Measurements from ENCODE around the gene PEAK1.
"Not testable (repeated sequence)": the region's sequence is repeated elsewhere in the genome, so short reads cannot be mapped to it uniquely, and the experiment has no call there.

Gene PEAK1

DNA sequence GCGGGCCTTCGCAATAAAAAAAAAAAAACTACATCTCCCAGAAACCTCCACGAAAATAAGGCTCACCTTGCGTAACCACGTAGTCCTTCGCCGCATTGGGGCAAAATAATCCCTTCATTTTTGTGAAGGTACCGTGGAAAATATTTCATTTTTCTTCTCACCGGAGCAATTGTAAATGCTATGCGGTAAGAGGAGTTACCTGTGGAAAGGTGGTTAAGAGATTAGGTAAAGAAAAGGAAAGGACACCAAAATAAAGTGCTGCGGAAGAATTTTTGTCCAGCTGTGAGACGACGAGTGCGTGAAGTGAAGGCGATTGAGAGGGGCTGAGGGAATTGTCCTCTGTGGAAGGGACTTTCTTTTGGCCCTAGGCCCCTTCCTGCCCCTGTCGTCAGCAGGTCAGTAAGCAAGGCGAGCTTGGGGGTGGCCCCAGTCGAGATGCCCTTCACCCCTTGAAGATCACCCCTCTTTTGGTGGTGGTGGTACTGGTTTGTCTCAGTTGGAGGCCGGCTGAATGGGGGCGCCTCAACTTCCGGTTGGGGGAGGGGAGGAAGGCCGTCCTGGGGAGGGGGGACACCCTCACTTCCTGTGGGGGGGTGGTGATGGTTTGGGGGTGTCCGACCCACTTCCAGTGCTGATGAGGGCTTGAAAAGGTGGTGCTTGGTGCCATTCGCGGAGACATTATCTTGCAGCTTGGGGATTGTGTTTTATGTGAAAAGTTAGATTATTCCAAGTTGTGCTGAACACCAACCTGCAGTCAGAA, 886 bp upstream of the PEAK1 start, which contains the start of gene HMG20A:
TSS of gene HMG20A (plus strand) at position 279 of the 760 bp plus-strand sequence. CDS start 37,520 bp downstream, outside the sequence.
- peak; percentile 82 for DNase-seq

DNA sequence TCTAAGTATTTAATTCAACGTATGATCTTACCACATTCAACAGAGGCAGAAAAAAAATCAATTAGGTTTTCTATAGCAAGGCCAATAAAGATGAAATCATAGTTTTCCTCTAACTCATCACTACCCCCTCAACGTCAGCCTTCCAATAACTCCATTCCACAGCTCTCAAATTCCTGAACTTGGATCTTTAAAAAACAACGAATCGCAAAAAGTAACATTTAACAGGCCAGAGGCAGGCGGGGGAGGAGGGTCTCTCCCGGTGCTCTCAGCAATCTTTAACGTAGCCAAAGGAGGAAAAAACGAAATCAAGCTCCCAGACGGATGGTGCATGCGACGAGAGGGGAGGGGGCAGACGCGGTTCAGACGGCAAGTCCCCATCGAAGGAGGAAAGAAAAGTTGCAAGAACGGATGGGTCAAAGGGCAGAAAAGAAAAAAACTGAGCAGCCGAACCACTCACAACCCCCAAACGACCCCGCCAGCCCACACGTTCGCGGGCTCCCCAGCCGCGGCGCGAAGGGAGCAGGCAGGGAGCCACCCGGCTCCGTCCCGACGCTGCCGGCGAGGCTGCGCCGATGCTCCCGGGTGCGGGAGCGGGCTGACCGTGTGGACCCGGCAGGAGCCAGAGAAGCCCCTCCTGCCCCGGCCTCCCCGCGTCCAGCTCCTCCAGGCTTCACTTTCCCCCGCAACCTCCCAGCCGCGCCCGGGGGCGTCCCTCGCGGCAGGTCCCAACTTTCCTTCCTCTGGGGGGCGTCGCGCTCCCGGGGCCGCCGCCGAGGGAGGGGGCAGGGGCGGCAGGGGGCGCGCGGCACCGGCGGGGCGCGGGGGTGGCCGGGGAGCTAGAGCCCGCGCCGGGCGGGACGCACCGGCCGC, 703 bp downstream of the PEAK1 start:
- no peak for DNase-seq

DNA sequence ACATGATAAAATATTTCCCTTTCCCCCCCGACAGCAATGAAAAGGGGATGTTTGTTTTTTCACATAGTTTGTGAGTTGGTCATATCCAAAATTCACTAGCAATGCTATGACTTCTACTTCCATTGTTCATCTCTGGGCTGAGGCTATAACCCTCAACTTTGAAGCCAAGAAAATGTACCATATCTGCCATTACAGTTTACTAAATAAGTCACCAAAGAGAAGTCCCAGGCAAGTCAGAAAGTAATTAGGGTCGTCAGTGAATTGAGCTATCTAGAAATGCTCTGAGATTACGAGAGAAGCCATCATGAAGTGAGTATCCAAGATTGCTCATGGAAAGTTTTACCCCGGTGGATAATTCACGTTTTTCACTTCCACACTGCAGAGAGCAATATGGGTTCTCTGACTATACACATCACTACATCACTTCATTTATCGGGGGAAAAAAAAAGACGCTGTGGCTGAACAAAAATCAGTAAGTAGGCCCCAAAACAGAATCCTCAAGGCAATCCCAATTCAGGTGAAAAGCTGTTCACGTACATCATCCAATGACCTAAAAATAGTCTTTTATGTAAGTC, 1.4 kb downstream of the PEAK1 start:
- no peak for DNase-seq

- no peak for DNase-seq
These were observed 2.3 kb downstream of the PEAK1 start for GRCh38 chr15:77417602-77418001.

- no peak for DNase-seq
These were observed 3.0 kb downstream of the PEAK1 start for GRCh38 chr15:77416954-77417353.

DNA sequence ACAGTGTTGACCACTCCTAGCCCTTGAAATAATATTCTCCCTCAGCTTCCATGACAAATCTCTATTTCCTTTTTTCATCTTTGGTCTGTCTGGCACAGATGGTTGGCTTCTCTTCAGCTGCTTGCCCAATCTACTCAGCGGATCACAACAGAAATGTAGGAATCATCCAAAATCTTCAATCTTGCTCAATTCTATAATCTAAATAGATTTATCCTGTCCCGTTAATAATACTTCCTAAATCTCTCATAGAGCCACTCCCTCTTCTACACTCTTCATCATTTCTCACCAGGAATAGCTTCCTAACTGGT, 3.8 kb downstream of the PEAK1 start:
- no peak for DNase-seq

- DNase-seq = no peak
These were observed 4.3 kb downstream of the PEAK1 start for GRCh38 chr15:77415450-77416147.

GRCh38 chr15:77414789-77415442, 5.0 kb downstream of the PEAK1 start:
- no peak for DNase-seq

GRCh38 chr15:77413699-77414349, 6.1 kb downstream of the PEAK1 start:
- DNase-seq = no peak

- DNase-seq = no peak
These were observed 6.8 kb downstream of the PEAK1 start for GRCh38 chr15:77412972-77413698.

GRCh38 chr15:77411619-77411976, 8.3 kb downstream of the PEAK1 start:
- DNase-seq = no peak

DNA sequence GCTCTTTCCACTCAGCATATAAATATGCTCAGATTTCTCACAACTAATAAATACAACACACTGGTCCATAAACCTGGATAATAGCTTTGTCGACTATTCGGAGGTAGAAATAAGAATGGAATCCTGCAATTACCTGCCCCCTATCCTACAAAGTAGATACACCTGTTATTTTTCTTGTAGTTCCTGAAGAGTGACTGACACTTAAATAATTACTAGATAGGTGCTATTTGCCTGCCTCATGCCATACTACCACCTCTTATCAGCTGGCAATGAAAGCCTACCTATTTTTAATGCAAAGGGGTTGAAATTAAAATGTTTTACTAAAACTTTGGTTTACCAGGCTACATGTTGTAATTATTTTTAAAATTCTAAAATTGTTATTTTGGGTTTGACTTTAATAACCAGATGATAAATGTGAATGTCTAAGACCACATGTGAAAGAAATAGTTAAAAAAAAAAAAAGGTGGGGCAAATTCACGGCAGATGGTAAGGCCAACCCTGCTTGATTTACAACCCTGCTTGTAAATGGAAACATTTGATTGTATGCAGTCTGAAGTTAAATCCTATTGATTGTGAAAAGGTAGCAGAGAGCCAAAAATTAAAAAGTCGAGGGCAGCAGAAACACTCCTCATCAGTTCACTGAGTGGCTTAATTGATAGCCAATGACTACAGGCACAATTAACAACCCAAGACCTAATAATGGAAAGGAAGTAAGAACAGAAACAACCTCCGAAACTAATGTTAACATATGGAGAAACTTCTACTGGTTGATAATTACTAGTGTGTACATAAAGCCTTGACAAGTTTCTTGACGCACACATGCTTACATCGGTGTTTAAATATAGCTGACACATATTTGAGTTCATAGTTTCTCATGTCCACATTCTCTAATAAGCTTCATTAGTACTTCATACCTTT, 8.9 kb downstream of the PEAK1 start:
- DNase-seq = no peak

DNA sequence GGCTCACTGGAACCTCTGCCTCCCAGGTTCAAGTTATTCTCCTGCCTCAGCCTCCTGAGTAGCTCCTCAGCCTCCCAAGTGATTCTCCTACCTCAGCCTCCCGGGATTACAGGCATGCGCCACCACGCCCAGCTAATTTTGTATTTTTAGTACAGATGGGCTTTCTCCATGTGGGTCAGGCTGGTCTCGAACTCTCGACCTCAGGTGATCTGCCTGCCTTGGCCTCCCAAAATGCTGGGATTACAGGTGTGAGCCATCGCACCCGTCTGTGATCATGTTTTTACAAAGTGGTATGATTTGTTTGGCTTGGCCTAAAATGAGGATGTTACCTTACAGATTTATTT, 9.8 kb downstream of the PEAK1 start:
- DNase-seq = not testable (repeated sequence)

- DNase-seq = peak; percentile 65
These were observed 10.4 kb downstream of the PEAK1 start for GRCh38 chr15:77409259-77410156.

DNA sequence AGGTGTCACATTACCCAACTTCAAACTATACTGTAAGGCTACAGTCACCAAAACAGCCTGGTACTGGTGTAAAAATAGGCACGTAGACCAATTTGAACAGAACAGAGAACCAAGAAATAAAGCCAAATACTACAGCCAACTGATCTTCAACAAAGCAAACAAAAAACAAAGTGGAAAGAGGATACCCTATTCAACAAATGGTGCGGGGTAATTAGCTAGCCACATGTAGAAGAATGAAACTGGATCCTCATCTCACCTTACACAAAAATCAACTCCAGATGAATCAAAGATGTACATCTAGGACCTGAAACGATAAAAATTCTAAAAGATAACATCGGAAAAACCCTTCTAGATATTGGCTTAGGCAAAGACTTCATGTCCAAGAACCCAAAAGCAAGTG, 13.1 kb downstream of the PEAK1 start:
- DNase-seq = no peak

DNA sequence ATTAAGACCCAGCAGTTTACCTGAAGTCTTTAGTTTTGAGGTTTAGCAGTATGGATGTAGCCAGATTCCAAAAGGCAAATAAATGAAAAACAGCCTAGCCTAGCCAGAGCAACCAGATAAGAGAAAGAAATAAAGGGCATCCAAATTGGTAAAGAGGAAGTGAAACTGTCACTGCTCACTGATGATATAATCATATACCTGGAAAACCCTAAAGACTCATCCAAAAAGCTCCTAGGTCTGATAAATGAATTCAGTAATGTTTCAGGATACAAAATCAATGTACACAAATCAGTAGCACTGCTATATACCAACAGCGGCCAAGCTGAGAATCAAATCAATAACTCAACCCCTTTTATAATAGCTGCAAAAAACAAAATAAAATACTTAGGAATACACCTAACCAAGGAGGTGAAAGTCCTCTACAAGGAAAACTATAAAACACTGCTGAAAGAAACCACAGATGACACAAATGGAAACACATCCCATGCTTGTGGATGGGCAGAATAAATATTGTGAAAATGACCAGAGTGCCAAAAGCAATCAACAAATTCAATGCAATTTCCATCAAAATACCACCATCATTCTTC, 13.6 kb downstream of the PEAK1 start:
- not testable (repeated sequence) for DNase-seq

GRCh38 chr15:77402740-77403379, 17.0 kb downstream of the PEAK1 start:
- DNase-seq = no peak

DNA sequence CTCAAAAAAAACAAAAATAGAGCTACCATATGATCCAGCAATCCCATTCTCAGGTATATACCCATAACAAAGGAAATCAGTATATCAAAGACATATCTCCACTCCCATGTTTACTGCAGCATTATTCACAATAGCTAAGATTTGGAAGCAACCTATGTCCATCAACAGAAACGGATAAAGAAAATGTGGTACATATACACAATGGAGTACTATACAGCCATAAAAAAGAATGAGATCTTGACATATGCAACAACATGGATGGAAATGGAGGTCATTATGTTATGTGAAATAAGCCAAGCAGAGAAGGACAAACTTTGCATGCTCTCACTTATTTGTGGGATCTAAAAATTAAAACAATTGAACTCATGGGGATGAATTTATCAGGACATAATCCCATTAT, 19.6 kb downstream of the PEAK1 start:
- DNase-seq = no peak
